Sigmoid colon (tissue), 4 donors: Measurements from ENCODE around the gene LAG3.

Source experiments
- EP300 ChIP-seq, 4 donors: sonication (generic); formaldehyde crosslinking; IDR thresholded peaks; one replicate each; pipeline ENCODE4 v1.6.1; 2017; ENCODE audit warnings: antibody characterized with exemption in 4 of 4
- POLR2A ChIP-seq, 2 donors: fragments of 450-650 bp; IDR thresholded peaks; one replicate each; pipeline ENCODE4 v1.6.1; 2016; ENCODE audit warnings: antibody characterized with exemption in 2 of 2, mild to moderate bottlenecking in 2 of 2, moderate library complexity in 2 of 2
- POLR2AphosphoS5 ChIP-seq, 4 donors: sonication (generic); formaldehyde crosslinking; IDR thresholded peaks; one replicate each; pipeline ENCODE4 v1.6.1; 2017; ENCODE audit warnings: antibody characterized with exemption in 4 of 4
- TF ChIP-seq, protein P1 (sequence below), 4 experiments: fragments of 450-650 bp in 3 of 4; fragments of 200-600 bp in 1 of 4; IDR thresholded peaks; one replicate each; pipeline ENCODE4 v1.5.1; 2016 to 2019; ENCODE audit warnings: antibody characterized with exemption in 4 of 4, mild to moderate bottlenecking in 3 of 4, moderate library complexity in 2 of 4

DNA sequence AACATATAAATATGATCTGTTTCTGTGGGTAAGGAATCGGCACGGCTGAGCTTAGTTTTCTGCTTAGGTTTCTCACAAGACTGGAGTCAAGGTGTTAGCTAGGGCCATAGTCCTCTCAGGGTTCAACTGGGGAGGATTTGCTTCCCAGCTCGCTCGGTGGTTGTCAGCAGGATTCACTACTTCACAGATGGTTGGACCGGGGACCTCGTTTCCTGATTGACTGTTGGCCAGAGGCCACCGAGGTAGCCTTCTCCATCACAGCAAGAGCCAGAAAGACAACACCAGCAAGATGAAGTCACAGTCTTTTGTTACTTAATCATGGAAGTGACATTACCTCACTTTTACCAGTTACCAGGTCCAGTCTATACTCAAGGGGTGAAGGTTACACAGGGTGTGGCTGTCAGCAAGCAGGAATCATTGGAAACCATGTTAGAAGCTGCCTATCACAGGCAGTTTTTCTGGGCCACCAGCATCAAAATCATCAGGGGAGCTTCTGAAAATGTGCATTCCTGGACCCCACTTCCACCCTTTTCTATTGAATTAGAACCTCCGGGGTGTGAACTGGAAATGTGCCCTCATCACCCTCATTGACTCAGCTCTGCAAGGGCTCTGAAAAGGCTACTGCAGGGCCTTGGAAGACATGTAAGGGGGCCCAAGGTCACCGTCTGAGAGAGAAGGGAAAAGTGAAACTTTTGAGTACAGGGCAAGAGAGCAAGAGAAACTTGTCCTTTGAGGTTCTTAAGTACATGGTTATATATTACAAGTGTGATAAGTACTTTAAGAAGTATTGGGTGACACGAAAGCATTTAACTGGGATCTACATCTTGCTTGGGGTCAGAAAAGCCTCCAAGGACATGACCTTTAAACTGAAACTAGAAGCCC is 37.6 kb upstream of the LAG3 start:
- TF ChIP-seq, protein P1, sequence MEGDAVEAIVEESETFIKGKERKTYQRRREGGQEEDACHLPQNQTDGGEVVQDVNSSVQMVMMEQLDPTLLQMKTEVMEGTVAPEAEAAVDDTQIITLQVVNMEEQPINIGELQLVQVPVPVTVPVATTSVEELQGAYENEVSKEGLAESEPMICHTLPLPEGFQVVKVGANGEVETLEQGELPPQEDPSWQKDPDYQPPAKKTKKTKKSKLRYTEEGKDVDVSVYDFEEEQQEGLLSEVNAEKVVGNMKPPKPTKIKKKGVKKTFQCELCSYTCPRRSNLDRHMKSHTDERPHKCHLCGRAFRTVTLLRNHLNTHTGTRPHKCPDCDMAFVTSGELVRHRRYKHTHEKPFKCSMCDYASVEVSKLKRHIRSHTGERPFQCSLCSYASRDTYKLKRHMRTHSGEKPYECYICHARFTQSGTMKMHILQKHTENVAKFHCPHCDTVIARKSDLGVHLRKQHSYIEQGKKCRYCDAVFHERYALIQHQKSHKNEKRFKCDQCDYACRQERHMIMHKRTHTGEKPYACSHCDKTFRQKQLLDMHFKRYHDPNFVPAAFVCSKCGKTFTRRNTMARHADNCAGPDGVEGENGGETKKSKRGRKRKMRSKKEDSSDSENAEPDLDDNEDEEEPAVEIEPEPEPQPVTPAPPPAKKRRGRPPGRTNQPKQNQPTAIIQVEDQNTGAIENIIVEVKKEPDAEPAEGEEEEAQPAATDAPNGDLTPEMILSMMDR (IDR thresholded peaks at IDR 0.05) = no peak
- TF ChIP-seq EP300 (IDR thresholded peaks at IDR 0.05) (no peak), POLR2AphosphoS5 (IDR thresholded peaks at IDR 0.05) (no peak), POLR2A (IDR thresholded peaks at IDR 0.05) (no peak)
